Activated CD4-positive, alpha-beta T cell treated with anti-CD3 and anti-CD28 coated beads, Interleukin-2, amount 50 U/mL, for 48 hours (primary cell): Measurements from ENCODE around the gene PBX4.
A peak's percentile ranks its signal among the peaks of the same experiment; 100 is the strongest.

Source experiments
- DNase-seq, 2 experiments: peaks; one replicate each; pipeline ENCODE4 v3.0.0-alpha.2; 2020

The PBX4 gene

GRCh38 chr19:19517235-19517619 is 101.3 kb downstream of the PBX4 start:
- no peak for DNase-seq

GRCh38 chr19:19515642-19516519 is 102.6 kb downstream of the PBX4 start, which contains the start of gene NDUFA13:
Gene NDUFA13, plus strand, starts transcription at chr19:19516225. Its CDS starts 14 bp downstream, at chr19:19516239.
- peak; percentile 95 to 96 for DNase-seq

- no peak for DNase-seq
Measured at GRCh38 chr19:19514881-19515641, 103.4 kb downstream of the PBX4 start, which contains the start of gene TSSK6. Gene TSSK6, minus strand, starts transcription at chr19:19515548. Its CDS starts 121 bp downstream, at chr19:19515427.

- DNase-seq, result no peak
Measured at GRCh38 chr19:19514215-19514657, 104.3 kb downstream of the PBX4 start.

- DNase-seq, result no peak
Measured at GRCh38 chr19:19513682-19514081, 104.8 kb downstream of the PBX4 start.
